Measurements from ENCODE around the gene NUDT13. TPM values are rescaled to one million over a fixed set of nuclear protein-coding genes. Genes with fewer than 3 reads are reported as not detected.

The NUDT13 gene
- total and polyA plus RNA-seq, 2 of the 4 experiments (the other 2 are of a cell fraction): 0.90 to 1.7 TPM

- no peaks in the 10 kb centered on the region for H3K9me3 ChIP-seq (ENCODE audit: control insufficient read depth, insufficient read depth, low read length)
- POLR2A ChIA-PET (ENCODE audit: unreplicated experiment): no interaction called here
- no peak overlapping the region for H3K9ac ChIP-seq (ENCODE audit: low read depth, low read length)
- no peak for ATAC-seq (ENCODE audit: low read depth)
- BruUV-seq (replicated peaks): no TSS peak
- H3K79me1 ChIP-seq (ENCODE audit: low read depth in 1 of 2, low read length in 2 of 2): peaks cover 6 to 10% of the 10 kb centered on the region in 2 experiments; a peak in 3 of 4 replicates
- in situ Hi-C loops (cut with MboI; ENCODE audit: low sequenced_read_pairs) (no loop called here), intact Hi-C loops (cut with micrococcal nuclease) (no loop called here), dilution Hi-C loops (cut with HindIII; ENCODE audit: low sequenced_read_pairs, unreplicated experiment) (no loop called here)
- no peaks in the 10 kb centered on the region for H3K27me3 ChIP-seq (ENCODE audit: control insufficient read depth, insufficient read depth, low read length)
- no peak overlapping the region for H2AK5ac ChIP-seq (ENCODE audit: low read depth, low read length)
- no peak overlapping the region for H2BK20ac ChIP-seq (ENCODE audit: low read depth, low read length)
- no peak overlapping the region for H4K5ac ChIP-seq (ENCODE audit: low read depth, low read length)
- H3K4me3 ChIP-seq (ENCODE audit: insufficient read depth, low read depth, low read length): no peak overlapping the region
- H4K8ac ChIP-seq (ENCODE audit: low read depth in 2 of 2, low read length in 2 of 2): no peak overlapping the region
- H2AK9ac ChIP-seq (replicated peaks; ENCODE audit: low read depth, low read length, poor library complexity): no peak overlapping the region
- no peak for TF ChIP-seq CHD1 (IDR thresholded peaks at IDR 0.05; ENCODE audit: low read depth, low read length)
- no peak overlapping the region for H4K91ac ChIP-seq (ENCODE audit: insufficient read depth, low read depth, low read length)
- H3K4ac ChIP-seq (ENCODE audit: low read depth, low read length): no peak overlapping the region
- no peak overlapping the region for H3K14ac ChIP-seq (replicated peaks; ENCODE audit: low read depth, low read length)
- no peak overlapping the region for H3K18ac ChIP-seq (ENCODE audit: low read depth, low read length)
- H3K23ac ChIP-seq (ENCODE audit: low read depth, low read length): no peak overlapping the region
- no peak for DNase-seq
- H3K4me2 ChIP-seq (ENCODE audit: low read depth, low read length): no peak overlapping the region
- no peak overlapping the region for H2BK120ac ChIP-seq (ENCODE audit: low read depth, low read length)
- H2BK5ac ChIP-seq (ENCODE audit: low read depth, low read length, poor library complexity, severe bottlenecking): no peak overlapping the region
- CTCF ChIA-PET: no interaction called here
- peaks cover 7% of the 10 kb centered on the region; the same call in 1 of the 2 replicates for H4K20me1 ChIP-seq (ENCODE audit: insufficient read depth, low read length)
- H3K56ac ChIP-seq (ENCODE audit: extremely low read depth, insufficient read depth, low read length): no peak overlapping the region
- H2AFZ ChIP-seq (replicated peaks; ENCODE audit: low read length, poor library complexity): no peak overlapping the region
- no peak overlapping the region for H2BK15ac ChIP-seq (ENCODE audit: low read depth, low read length)
- 100% methylated on average over 1 of the region's 3 CpGs; no CpG with 5 or more reads in 1 of the 2 experiments for WGBS, 2 experiments (ENCODE audit: extremely low coverage in 2 of 2, insufficient read length in 1 of 2)
- H3K9me1 ChIP-seq (ENCODE audit: insufficient read depth, low read length): no peaks in the 10 kb centered on the region
- H3K4me1 ChIP-seq (ENCODE audit: control insufficient read depth, insufficient read depth, low read length): no peaks in the 10 kb centered on the region
- no peak overlapping the region for H3K27ac ChIP-seq (ENCODE audit: insufficient read depth, low read length)
- peaks cover 25% of the 10 kb centered on the region for H3K36me3 ChIP-seq (ENCODE audit: control insufficient read depth, insufficient read depth, low read length)
These were observed 41.8 kb downstream of the NUDT13 start for GRCh38 chr10:73152009-73152408.
